ENCODE data around the gene IL34. TPM values are rescaled to one million over a fixed set of nuclear protein-coding genes. Genes with fewer than 3 reads are reported as not detected.

The IL34 gene
- total and polyA plus RNA-seq, 2 experiments from 2014 or later = 4.3 to 6.6 TPM

DNA sequence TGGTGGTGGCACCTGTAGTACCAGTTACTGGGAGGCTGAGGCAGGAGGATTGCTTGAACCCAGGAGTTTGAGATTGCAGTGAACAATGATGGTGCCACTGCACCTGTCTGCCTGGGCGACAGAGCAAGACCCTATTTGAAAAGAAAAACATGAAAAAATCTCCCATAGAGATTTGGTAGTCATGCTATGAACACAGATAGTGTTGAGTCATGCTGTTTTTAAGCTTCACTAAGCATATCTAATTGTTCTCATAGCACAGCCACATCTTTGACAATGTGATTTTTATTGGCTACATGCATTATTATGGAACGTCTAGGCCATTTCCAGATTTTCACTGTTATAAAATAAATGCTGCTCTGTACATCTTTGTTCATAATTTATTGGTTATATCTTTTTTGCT is 6.0 kb downstream of the IL34 start:
- H3K9me3 Mint-ChIP-seq = peaks cover 12% of the 10 kb centered on the region
- TF ChIP-seq POLR2AphosphoS5 (IDR thresholded peaks at IDR 0.05; ENCODE audit: low read depth) = no peak
- TF ChIP-seq NANOG (IDR thresholded peaks at IDR 0.05; ENCODE audit: borderline replicate concordance) = no peak
- TF ChIP-seq, protein P1, sequence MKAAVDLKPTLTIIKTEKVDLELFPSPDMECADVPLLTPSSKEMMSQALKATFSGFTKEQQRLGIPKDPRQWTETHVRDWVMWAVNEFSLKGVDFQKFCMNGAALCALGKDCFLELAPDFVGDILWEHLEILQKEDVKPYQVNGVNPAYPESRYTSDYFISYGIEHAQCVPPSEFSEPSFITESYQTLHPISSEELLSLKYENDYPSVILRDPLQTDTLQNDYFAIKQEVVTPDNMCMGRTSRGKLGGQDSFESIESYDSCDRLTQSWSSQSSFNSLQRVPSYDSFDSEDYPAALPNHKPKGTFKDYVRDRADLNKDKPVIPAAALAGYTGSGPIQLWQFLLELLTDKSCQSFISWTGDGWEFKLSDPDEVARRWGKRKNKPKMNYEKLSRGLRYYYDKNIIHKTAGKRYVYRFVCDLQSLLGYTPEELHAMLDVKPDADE (IDR thresholded peaks at IDR 0.05) = no peak
- no peak for TF ChIP-seq CREB1 (CRISPR knock-in tag; IDR thresholded peaks at IDR 0.05; ENCODE audit: low read depth)
- TF ChIP-seq, protein P2, sequence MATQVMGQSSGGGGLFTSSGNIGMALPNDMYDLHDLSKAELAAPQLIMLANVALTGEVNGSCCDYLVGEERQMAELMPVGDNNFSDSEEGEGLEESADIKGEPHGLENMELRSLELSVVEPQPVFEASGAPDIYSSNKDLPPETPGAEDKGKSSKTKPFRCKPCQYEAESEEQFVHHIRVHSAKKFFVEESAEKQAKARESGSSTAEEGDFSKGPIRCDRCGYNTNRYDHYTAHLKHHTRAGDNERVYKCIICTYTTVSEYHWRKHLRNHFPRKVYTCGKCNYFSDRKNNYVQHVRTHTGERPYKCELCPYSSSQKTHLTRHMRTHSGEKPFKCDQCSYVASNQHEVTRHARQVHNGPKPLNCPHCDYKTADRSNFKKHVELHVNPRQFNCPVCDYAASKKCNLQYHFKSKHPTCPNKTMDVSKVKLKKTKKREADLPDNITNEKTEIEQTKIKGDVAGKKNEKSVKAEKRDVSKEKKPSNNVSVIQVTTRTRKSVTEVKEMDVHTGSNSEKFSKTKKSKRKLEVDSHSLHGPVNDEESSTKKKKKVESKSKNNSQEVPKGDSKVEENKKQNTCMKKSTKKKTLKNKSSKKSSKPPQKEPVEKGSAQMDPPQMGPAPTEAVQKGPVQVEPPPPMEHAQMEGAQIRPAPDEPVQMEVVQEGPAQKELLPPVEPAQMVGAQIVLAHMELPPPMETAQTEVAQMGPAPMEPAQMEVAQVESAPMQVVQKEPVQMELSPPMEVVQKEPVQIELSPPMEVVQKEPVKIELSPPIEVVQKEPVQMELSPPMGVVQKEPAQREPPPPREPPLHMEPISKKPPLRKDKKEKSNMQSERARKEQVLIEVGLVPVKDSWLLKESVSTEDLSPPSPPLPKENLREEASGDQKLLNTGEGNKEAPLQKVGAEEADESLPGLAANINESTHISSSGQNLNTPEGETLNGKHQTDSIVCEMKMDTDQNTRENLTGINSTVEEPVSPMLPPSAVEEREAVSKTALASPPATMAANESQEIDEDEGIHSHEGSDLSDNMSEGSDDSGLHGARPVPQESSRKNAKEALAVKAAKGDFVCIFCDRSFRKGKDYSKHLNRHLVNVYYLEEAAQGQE (IDR thresholded peaks at IDR 0.05; ENCODE audit: unreplicated experiment) = no peak
- TF ChIP-seq ZNF331 (CRISPR knock-in tag; IDR thresholded peaks at IDR 0.05; ENCODE audit: low read depth) = no peak
- TF ChIP-seq, protein P3, sequence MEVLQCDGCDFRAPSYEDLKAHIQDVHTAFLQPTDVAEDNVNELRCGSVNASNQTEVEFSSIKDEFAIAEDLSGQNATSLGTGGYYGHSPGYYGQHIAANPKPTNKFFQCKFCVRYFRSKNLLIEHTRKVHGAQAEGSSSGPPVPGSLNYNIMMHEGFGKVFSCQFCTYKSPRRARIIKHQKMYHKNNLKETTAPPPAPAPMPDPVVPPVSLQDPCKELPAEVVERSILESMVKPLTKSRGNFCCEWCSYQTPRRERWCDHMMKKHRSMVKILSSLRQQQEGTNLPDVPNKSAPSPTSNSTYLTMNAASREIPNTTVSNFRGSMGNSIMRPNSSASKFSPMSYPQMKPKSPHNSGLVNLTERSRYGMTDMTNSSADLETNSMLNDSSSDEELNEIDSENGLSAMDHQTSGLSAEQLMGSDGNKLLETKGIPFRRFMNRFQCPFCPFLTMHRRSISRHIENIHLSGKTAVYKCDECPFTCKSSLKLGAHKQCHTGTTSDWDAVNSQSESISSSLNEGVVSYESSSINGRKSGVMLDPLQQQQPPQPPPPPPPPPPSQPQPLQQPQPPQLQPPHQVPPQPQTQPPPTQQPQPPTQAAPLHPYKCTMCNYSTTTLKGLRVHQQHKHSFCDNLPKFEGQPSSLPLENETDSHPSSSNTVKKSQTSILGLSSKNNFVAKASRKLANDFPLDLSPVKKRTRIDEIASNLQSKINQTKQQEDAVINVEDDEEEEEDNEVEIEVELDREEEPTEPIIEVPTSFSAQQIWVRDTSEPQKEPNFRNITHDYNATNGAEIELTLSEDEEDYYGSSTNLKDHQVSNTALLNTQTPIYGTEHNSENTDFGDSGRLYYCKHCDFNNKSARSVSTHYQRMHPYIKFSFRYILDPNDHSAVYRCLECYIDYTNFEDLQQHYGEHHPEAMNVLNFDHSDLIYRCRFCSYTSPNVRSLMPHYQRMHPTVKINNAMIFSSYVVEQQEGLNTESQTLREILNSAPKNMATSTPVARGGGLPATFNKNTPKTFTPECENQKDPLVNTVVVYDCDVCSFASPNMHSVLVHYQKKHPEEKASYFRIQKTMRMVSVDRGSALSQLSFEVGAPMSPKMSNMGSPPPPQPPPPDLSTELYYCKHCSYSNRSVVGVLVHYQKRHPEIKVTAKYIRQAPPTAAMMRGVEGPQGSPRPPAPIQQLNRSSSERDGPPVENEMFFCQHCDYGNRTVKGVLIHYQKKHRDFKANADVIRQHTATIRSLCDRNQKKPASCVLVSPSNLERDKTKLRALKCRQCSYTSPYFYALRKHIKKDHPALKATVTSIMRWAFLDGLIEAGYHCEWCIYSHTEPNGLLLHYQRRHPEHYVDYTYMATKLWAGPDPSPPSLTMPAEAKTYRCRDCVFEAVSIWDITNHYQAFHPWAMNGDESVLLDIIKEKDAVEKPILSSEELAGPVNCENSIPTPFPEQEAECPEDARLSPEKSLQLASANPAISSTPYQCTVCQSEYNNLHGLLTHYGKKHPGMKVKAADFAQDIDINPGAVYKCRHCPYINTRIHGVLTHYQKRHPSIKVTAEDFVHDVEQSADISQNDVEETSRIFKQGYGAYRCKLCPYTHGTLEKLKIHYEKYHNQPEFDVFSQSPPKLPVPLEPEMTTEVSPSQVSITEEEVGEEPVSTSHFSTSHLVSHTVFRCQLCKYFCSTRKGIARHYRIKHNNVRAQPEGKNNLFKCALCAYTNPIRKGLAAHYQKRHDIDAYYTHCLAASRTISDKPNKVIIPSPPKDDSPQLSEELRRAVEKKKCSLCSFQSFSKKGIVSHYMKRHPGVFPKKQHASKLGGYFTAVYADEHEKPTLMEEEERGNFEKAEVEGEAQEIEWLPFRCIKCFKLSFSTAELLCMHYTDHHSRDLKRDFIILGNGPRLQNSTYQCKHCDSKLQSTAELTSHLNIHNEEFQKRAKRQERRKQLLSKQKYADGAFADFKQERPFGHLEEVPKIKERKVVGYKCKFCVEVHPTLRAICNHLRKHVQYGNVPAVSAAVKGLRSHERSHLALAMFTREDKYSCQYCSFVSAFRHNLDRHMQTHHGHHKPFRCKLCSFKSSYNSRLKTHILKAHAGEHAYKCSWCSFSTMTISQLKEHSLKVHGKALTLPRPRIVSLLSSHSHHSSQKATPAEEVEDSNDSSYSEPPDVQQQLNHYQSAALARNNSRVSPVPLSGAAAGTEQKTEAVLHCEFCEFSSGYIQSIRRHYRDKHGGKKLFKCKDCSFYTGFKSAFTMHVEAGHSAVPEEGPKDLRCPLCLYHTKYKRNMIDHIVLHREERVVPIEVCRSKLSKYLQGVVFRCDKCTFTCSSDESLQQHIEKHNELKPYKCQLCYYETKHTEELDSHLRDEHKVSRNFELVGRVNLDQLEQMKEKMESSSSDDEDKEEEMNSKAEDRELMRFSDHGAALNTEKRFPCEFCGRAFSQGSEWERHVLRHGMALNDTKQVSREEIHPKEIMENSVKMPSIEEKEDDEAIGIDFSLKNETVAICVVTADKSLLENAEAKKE (CRISPR knock-in tag; IDR thresholded peaks at IDR 0.05) = no peak
- no peak for TF ChIP-seq JUNB (IDR thresholded peaks at IDR 0.05; ENCODE audit: unreplicated experiment)
- TF ChIP-seq ZNF114 (CRISPR knock-in tag; IDR thresholded peaks at IDR 0.05) = no peak
- TF ChIP-seq, protein P4, sequence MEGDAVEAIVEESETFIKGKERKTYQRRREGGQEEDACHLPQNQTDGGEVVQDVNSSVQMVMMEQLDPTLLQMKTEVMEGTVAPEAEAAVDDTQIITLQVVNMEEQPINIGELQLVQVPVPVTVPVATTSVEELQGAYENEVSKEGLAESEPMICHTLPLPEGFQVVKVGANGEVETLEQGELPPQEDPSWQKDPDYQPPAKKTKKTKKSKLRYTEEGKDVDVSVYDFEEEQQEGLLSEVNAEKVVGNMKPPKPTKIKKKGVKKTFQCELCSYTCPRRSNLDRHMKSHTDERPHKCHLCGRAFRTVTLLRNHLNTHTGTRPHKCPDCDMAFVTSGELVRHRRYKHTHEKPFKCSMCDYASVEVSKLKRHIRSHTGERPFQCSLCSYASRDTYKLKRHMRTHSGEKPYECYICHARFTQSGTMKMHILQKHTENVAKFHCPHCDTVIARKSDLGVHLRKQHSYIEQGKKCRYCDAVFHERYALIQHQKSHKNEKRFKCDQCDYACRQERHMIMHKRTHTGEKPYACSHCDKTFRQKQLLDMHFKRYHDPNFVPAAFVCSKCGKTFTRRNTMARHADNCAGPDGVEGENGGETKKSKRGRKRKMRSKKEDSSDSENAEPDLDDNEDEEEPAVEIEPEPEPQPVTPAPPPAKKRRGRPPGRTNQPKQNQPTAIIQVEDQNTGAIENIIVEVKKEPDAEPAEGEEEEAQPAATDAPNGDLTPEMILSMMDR (conservative IDR thresholded peaks at IDR 0.05; ENCODE audit: low read depth in 2 of 2) = no peak
- TF ChIP-seq STAT1 (IDR thresholded peaks at IDR 0.05; ENCODE audit: unreplicated experiment) = no peak
- peaks cover 15% of the 10 kb centered on the region for H3K4me1 Mint-ChIP-seq
- H3K36me3 ChIP-seq (ENCODE audit: insufficient read depth) = no peaks in the 10 kb centered on the region
- peaks cover 18% of the 10 kb centered on the region for H3K36me3 Mint-ChIP-seq (ENCODE audit: low read depth)
- H3K27ac ChIP-seq (ENCODE audit: low read depth) = no peak overlapping the region
- no peaks in the 10 kb centered on the region for H3K9me2 ChIP-seq (ENCODE audit: insufficient read depth)
- no peaks in the 10 kb centered on the region for H3K27me3 Mint-ChIP-seq (ENCODE audit: insufficient read depth, low read depth, poor library complexity)
- H3F3A ChIP-seq (replicated peaks; ENCODE audit: low read depth) = no peaks in the 10 kb centered on the region
- H3K4me2 ChIP-seq = no peak overlapping the region
- no peaks in the 10 kb centered on the region for H3K4me1 ChIP-seq (ENCODE audit: insufficient read depth)
- DNase-seq (ENCODE audit: low spot score) = no peak
- no peak overlapping the region for H2AFZ ChIP-seq
- no peaks in the 10 kb centered on the region for H3K27me3 ChIP-seq (ENCODE audit: insufficient read depth)
- ATAC-seq = no peak
- H3K79me2 ChIP-seq (replicated peaks; ENCODE audit: insufficient read depth) = no peaks in the 10 kb centered on the region
- H3K27ac Mint-ChIP-seq = no peak overlapping the region
- no peak overlapping the region for H3K4me3 Mint-ChIP-seq
- no peaks in the 10 kb centered on the region for H4K20me1 ChIP-seq (replicated peaks; ENCODE audit: insufficient read depth)
- no peak overlapping the region for H3K4me3 ChIP-seq

Measured in GM23338 (cell line).